Measurements from ENCODE around the gene EME1. TPM values are rescaled to one million over a fixed set of nuclear protein-coding genes. Genes with fewer than 3 reads are reported as not detected.

The EME1 gene
- total and polyA plus RNA-seq, 2 of the 13 experiments (the other 11 are each of a cell fraction or from before 2014, with no cell fraction given): 20.7 to 24.6 TPM

DNA sequence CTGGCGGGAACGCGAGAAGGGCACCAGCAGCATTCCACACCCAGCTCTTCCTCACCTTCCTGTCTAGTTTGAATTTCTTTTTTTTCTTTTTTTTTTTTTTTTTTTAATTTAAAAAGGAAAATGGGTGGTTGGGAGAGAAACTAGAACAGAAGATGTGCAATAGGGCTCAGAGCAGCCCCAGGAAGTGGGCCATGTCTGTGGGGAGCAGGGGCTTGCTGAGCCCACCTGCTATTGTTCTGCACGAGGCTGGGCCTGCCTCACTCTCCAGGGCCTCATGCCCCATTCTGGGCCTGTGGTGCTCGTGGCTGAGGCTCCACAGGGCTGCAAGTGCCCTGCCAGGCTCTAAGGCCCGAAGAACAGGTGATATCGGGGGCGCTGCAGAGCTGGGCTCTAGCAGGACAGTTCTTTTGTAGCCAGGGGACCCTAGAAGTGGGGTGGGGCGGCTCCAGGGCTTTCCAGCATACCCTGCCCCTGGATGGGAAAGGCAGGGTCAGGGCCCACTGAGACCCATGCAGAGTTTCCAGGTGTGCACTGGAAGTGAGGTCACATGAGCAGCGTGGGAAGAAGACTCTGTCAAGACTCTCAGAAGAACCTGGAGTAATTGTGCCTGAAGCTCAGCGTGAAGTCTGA, 12.4 kb upstream of the EME1 start:
- FAIRE-seq (no peak), DNase-seq (ENCODE audit: low spot score) (no peak), ATAC-seq (no peak)
- Histone ChIP-seq H3K9me3 (ENCODE audit: low read length) (no peaks in the 10 kb centered on the region), H4K20me1 (ENCODE audit: insufficient read depth, low read length) (no peaks in the 10 kb centered on the region), H3K36me3 (replicated peaks in 1 of 2; ENCODE audit: control insufficient read depth in 1 of 2, insufficient read depth in 2 of 2, low read length in 2 of 2) (peaks cover 20 to 39% of the 10 kb centered on the region in 2 experiments), H2AFZ (ENCODE audit: low read length) (no peak overlapping the region), H3K27me3 (ENCODE audit: control insufficient read depth in 1 of 2, insufficient read depth in 2 of 2, low read length in 2 of 2) (no peaks in the 10 kb centered on the region), H3K27ac (ENCODE audit: extremely low read length, insufficient read depth, low read length) (no peak overlapping the region), H3K79me2 (ENCODE audit: insufficient read depth, low read length) (no peaks in the 10 kb centered on the region), H3K4me2 (ENCODE audit: low read depth, low read length) (no peak overlapping the region), H3K9ac (ENCODE audit: insufficient read depth, low read depth, low read length) (no peak overlapping the region), H3K4me3 (replicated peaks in 1 of 3; ENCODE audit: insufficient read depth in 1 of 3, low read depth in 2 of 3, low read length in 3 of 3) (no peak overlapping the region), H3K4me1 (ENCODE audit: insufficient read depth, low read length) (peaks cover 44% of the 10 kb centered on the region)
- WGBS (ENCODE audit: low lambda C conversion rate): 98% methylated on average over 11 of the region's 11 CpGs
- intact Hi-C loops (cut with micrococcal nuclease; ENCODE audit: unreplicated experiment): no loop called here
- CTCF ChIA-PET (ENCODE audit: low intra/inter-chr PET ratio, low total read pairs): no interaction called here
- in situ Hi-C loops (cut with HindIII; ENCODE audit: extremely low pct_ligation_motif_present, low pct_unique_long_range_greater_than_20kb): no loop called here
- POLR2A ChIA-PET: interaction anchor here (1.9 to 2.4 kb wide), 4 partner anchors 11 to 99 kb away, joined by 5 to 21 read pairs (median 9); partner anchors contain the start of gene XYLT2
- TF ChIP-seq ONECUT2 (CRISPR knock-in tag; IDR thresholded peaks at IDR 0.05) (no peak), AGO2 (optimal IDR thresholded peaks at IDR 0.05; ENCODE audit: low read depth, low read length) (peak; percentile 34)
- no TSS peak for BruUV-seq (replicated peaks)

GRCh38 chr17:50361561-50362480, 11.2 kb upstream of the EME1 start:
- peaks cover 15 to 39% of the 10 kb centered on the region in 2 experiments for H3K36me3 ChIP-seq (replicated peaks in 1 of 2; ENCODE audit: control insufficient read depth in 1 of 2, insufficient read depth in 2 of 2, low read length in 2 of 2)
- TF ChIP-seq CTCF (CRISPR knock-in tag; IDR thresholded peaks at IDR 0.05) (peak; percentile 90), SMAD9 (CRISPR knock-in tag; IDR thresholded peaks at IDR 0.05) (no peak), ZFP91 (CRISPR knock-in tag; IDR thresholded peaks at IDR 0.05; ENCODE audit: borderline replicate concordance) (no peak), ZBTB26 (CRISPR knock-in tag; IDR thresholded peaks at IDR 0.05; ENCODE audit: borderline replicate concordance) (no peak), ZNF143 (CRISPR knock-in tag; IDR thresholded peaks at IDR 0.05) (no peak), NFATC3 (CRISPR knock-in tag; IDR thresholded peaks at IDR 0.05) (0 out of 2 replicates have a peak, but pooled peaks have one; percentile 46), ZNF530 (CRISPR knock-in tag; IDR thresholded peaks at IDR 0.05; ENCODE audit: low read depth) (no peak), KMT2A (CRISPR knock-in tag; IDR thresholded peaks at IDR 0.05) (0 out of 2 replicates have a peak, but pooled peaks have one; percentile 13)

More at GRCh38 chr17:50361561-50362480, 11.2 kb upstream of the EME1 start:
- POLR2A ChIA-PET: interaction anchor here (0.7 to 2.7 kb wide), 10 partner anchors 9 to 181 kb away, joined by 3 to 21 read pairs (median 6); partner anchors contain the start of genes LRRC59 and XYLT2
- Histone ChIP-seq H3K27me3 (ENCODE audit: control insufficient read depth in 1 of 2, insufficient read depth in 2 of 2, low read length in 2 of 2) (no peaks in the 10 kb centered on the region), H3K4me3 (replicated peaks in 1 of 3; ENCODE audit: insufficient read depth in 1 of 3, low read depth in 2 of 3, low read length in 3 of 3) (no peak overlapping the region), H3K9ac (ENCODE audit: insufficient read depth, low read depth, low read length) (no peak overlapping the region), H2AFZ (ENCODE audit: low read length) (no peak overlapping the region), H3K79me2 (ENCODE audit: insufficient read depth, low read length) (no peaks in the 10 kb centered on the region), H3K9me3 (ENCODE audit: low read length) (no peaks in the 10 kb centered on the region), H3K4me1 (ENCODE audit: insufficient read depth, low read length) (peaks cover 44% of the 10 kb centered on the region), H3K27ac (ENCODE audit: extremely low read length, insufficient read depth, low read length) (peak overlapping the region; percentile 24), H4K20me1 (ENCODE audit: insufficient read depth, low read length) (no peaks in the 10 kb centered on the region), H3K4me2 (ENCODE audit: low read depth, low read length) (no peak overlapping the region)
- intact Hi-C loops (cut with micrococcal nuclease; ENCODE audit: unreplicated experiment): loop anchor here (1.0 kb wide), 1 partner anchor 117 kb away; no protein-coding TSS in a partner anchor
- ATAC-seq (peak; percentile 70), DNase-seq (ENCODE audit: low spot score) (peak; percentile 75), FAIRE-seq (peak; percentile 97)
- in situ Hi-C loops (cut with HindIII; ENCODE audit: extremely low pct_ligation_motif_present, low pct_unique_long_range_greater_than_20kb): no loop called here
- 33% methylated on average over 11 of the region's 11 CpGs for WGBS (ENCODE audit: low lambda C conversion rate)
- BruUV-seq (replicated peaks): TSS peak; percentile 23
- CTCF ChIA-PET (ENCODE audit: low intra/inter-chr PET ratio, low total read pairs): interaction anchor here (0.8 to 2.0 kb wide), 2 partner anchors 36 to 117 kb away, joined by 3 to 20 read pairs; partner anchors contain the start of genes LRRC59 and RSAD1
